Measurements from ENCODE around the gene SRSF1. TPM values are rescaled to one million over a fixed set of nuclear protein-coding genes. Genes with fewer than 3 reads are reported as not detected.

SRSF1 gene
- total RNA-seq, 1 experiment from 2014 or later: 341 TPM

GRCh38 chr17:58002154-58002948 is 4.7 kb downstream of the SRSF1 start:
- H3K4me3 ChIP-seq (ENCODE audit: insufficient read depth, low read depth, low read length): no peak overlapping the region
- DNase-seq: no peak
- no peaks in the 10 kb centered on the region for H3K27me3 ChIP-seq (ENCODE audit: control insufficient read depth, insufficient read depth, low read length)
- peaks cover 26% of the 10 kb centered on the region for H3K36me3 ChIP-seq (replicated peaks; ENCODE audit: control insufficient read depth, insufficient read depth, low read length)

GRCh38 chr17:58001461-58002124 is 5.5 kb downstream of the SRSF1 start:
- no peaks in the 10 kb centered on the region for H3K27me3 ChIP-seq (ENCODE audit: control insufficient read depth, insufficient read depth, low read length)
- H3K36me3 ChIP-seq (replicated peaks; ENCODE audit: control insufficient read depth, insufficient read depth, low read length): peaks cover 26% of the 10 kb centered on the region
- no peak for DNase-seq
- no peak overlapping the region for H3K4me3 ChIP-seq (ENCODE audit: insufficient read depth, low read depth, low read length)

- H3K4me3 ChIP-seq (ENCODE audit: insufficient read depth, low read depth, low read length): no peak overlapping the region
- DNase-seq: peak; percentile 47
- peaks cover 15% of the 10 kb centered on the region for H3K36me3 ChIP-seq (replicated peaks; ENCODE audit: control insufficient read depth, insufficient read depth, low read length)
- no peaks in the 10 kb centered on the region for H3K27me3 ChIP-seq (ENCODE audit: control insufficient read depth, insufficient read depth, low read length)
Observed at GRCh38 chr17:57999496-58000017, 7.5 kb downstream of the SRSF1 start.

- no peak overlapping the region for H3K4me3 ChIP-seq (ENCODE audit: insufficient read depth, low read depth, low read length)
- no peak for DNase-seq
- H3K27me3 ChIP-seq (ENCODE audit: control insufficient read depth, insufficient read depth, low read length): no peaks in the 10 kb centered on the region
- H3K36me3 ChIP-seq (replicated peaks; ENCODE audit: control insufficient read depth, insufficient read depth, low read length): peaks cover 12% of the 10 kb centered on the region
Observed at GRCh38 chr17:57999010-57999495, 8.0 kb downstream of the SRSF1 start.

- Histone ChIP-seq H3K4me3 (ENCODE audit: insufficient read depth, low read depth, low read length) (no peak overlapping the region), H3K27me3 (ENCODE audit: control insufficient read depth, insufficient read depth, low read length) (no peaks in the 10 kb centered on the region), H3K36me3 (replicated peaks; ENCODE audit: control insufficient read depth, insufficient read depth, low read length) (peaks cover 4% of the 10 kb centered on the region)
- no peak for DNase-seq
Observed at GRCh38 chr17:57997085-57997809, 9.8 kb downstream of the SRSF1 start.

- peaks cover 2% of the 10 kb centered on the region for H3K36me3 ChIP-seq (replicated peaks; ENCODE audit: control insufficient read depth, insufficient read depth, low read length)
- H3K27me3 ChIP-seq (ENCODE audit: control insufficient read depth, insufficient read depth, low read length): no peaks in the 10 kb centered on the region
- no peak overlapping the region for H3K4me3 ChIP-seq (ENCODE audit: insufficient read depth, low read depth, low read length)
- peak; percentile 60 for DNase-seq
Observed at GRCh38 chr17:57995076-57995956, 11.7 kb downstream of the SRSF1 start.

GRCh38 chr17:57994436-57994835 is 12.6 kb downstream of the SRSF1 start:
- no peak for DNase-seq
- peaks cover 2% of the 10 kb centered on the region for H3K36me3 ChIP-seq (replicated peaks; ENCODE audit: control insufficient read depth, insufficient read depth, low read length)
- no peaks in the 10 kb centered on the region for H3K27me3 ChIP-seq (ENCODE audit: control insufficient read depth, insufficient read depth, low read length)
- H3K4me3 ChIP-seq (ENCODE audit: insufficient read depth, low read depth, low read length): no peak overlapping the region

GRCh38 chr17:57993471-57994365 is 13.3 kb downstream of the SRSF1 start:
- Histone ChIP-seq H3K36me3 (replicated peaks; ENCODE audit: control insufficient read depth, insufficient read depth, low read length) (peaks cover 2% of the 10 kb centered on the region), H3K27me3 (ENCODE audit: control insufficient read depth, insufficient read depth, low read length) (no peaks in the 10 kb centered on the region), H3K4me3 (ENCODE audit: insufficient read depth, low read depth, low read length) (no peak overlapping the region)
- DNase-seq: no peak

- Histone ChIP-seq H3K27me3 (ENCODE audit: control insufficient read depth, insufficient read depth, low read length) (no peaks in the 10 kb centered on the region), H3K4me3 (ENCODE audit: insufficient read depth, low read depth, low read length) (no peak overlapping the region), H3K36me3 (replicated peaks; ENCODE audit: control insufficient read depth, insufficient read depth, low read length) (no peaks in the 10 kb centered on the region)
- DNase-seq: no peak
Observed at GRCh38 chr17:57991537-57991936, 15.5 kb downstream of the SRSF1 start.

- H3K27me3 ChIP-seq (ENCODE audit: control insufficient read depth, insufficient read depth, low read length): no peaks in the 10 kb centered on the region
- H3K4me3 ChIP-seq (ENCODE audit: insufficient read depth, low read depth, low read length): no peak overlapping the region
- no peak for DNase-seq
- H3K36me3 ChIP-seq (replicated peaks; ENCODE audit: control insufficient read depth, insufficient read depth, low read length): no peaks in the 10 kb centered on the region
Observed at GRCh38 chr17:57990037-57990436, 17.0 kb downstream of the SRSF1 start.

GRCh38 chr17:57988301-57989250 is 18.5 kb downstream of the SRSF1 start:
- DNase-seq: peak; percentile 94
- H3K27me3 ChIP-seq (ENCODE audit: control insufficient read depth, insufficient read depth, low read length): no peaks in the 10 kb centered on the region
- no peaks in the 10 kb centered on the region for H3K36me3 ChIP-seq (replicated peaks; ENCODE audit: control insufficient read depth, insufficient read depth, low read length)
- peak overlapping the region; percentile 78 for H3K4me3 ChIP-seq (ENCODE audit: insufficient read depth, low read depth, low read length)

- Histone ChIP-seq H3K27me3 (ENCODE audit: control insufficient read depth, insufficient read depth, low read length) (no peaks in the 10 kb centered on the region), H3K36me3 (replicated peaks; ENCODE audit: control insufficient read depth, insufficient read depth, low read length) (peaks cover under 1% of the 10 kb centered on the region; the same call in 1 of the 2 replicates), H3K4me3 (ENCODE audit: insufficient read depth, low read depth, low read length) (peak within 1 kb of the TSS; percentile 78)
- peak; percentile 96 for DNase-seq
Observed at GRCh38 chr17:57987581-57988300, 19.3 kb downstream of the SRSF1 start, which contains the start of gene VEZF1. Gene VEZF1, minus strand, starts transcription at chr17:57988254. Its CDS starts 143 bp downstream, at chr17:57988111.
